K562 (cell line): ENCODE measurements around the gene ADPRHL1. TPM values are rescaled to one million over a fixed set of nuclear protein-coding genes. Genes with fewer than 3 reads are reported as not detected.

ENCODE experiments used
- ATAC-seq: fragments of 200-7000 bp; cut with Tn5 transposase; 3 replicates; pipeline ENCODE4 v1.9.1; 2020; ENCODE audit warnings: moderate library complexity
- BruUV-seq: library from RNA; stranded (reverse); fragments of 400-500 nt; replicated peaks from 2 replicates; lab custom pipeline; 2021; lab: Mats Ljungman, UMichigan
- CTCF ChIA-PET: fragments of 300-600 bp; formaldehyde crosslinking; extraction: SDS; loops from one replicate; lab custom pipeline; 2021; ENCODE audit warnings: low intra/inter-chr PET ratio; lab: Yijun Ruan, JAX
- POLR2A ChIA-PET: fragments of 300-600, 350-650 bp; sonication (Branson Sonifier 250); formaldehyde crosslinking; extraction: SDS; loops from one replicate; lab custom pipeline; 2021; ENCODE audit warnings: antibody characterized with exemption, inconsistent platforms; lab: Yijun Ruan, JAX
- DNase-seq, 4 experiments: peaks; one replicate each; pipeline versions ENCODE4 v3.0.0 to v3.0.0-alpha.2; 2011 to 2018; ENCODE audit warnings: low spot score in 3 of 4, mixed read lengths in 3 of 4; ENCODE audit errors: extremely low read depth in 1 of 4
- FAIRE-seq: peaks from 2 replicates; lab custom pipeline; 2011; peaks lifted over from hg19 to GRCh38; lab: Jason Lieb, UNC
- H2AFZ ChIP-seq: 2 replicates; pipeline ENCODE4 v1.6.0; 2011; ENCODE audit warnings: low read depth, low read length, control low read depth, inconsistent platforms
- H3K27ac ChIP-seq: fragments of 200-600 bp; 3 replicates; pipeline ENCODE4 v1.8.0; 2011; ENCODE audit warnings: low read depth, mild to moderate bottlenecking, control low read depth, inconsistent platforms, low read length, moderate library complexity, mixed read lengths; ENCODE audit errors: extremely low read depth
- H3K27me3 ChIP-seq, 2 experiments: fragments of 300-600 bp in 1 of 2; 2 replicates in 1 of 2; 3 replicates in 1 of 2; pipeline versions ENCODE4 v1.6.0 to v1.8.0; 2011; ENCODE audit warnings: inconsistent platforms in 2 of 2, low read length in 2 of 2, mild to moderate bottlenecking in 1 of 2, mixed read lengths in 1 of 2, moderate library complexity in 1 of 2; ENCODE audit not compliant: control insufficient read depth in 2 of 2, insufficient read depth in 2 of 2
- H3K36me3 ChIP-seq: fragments of 300-600 bp; 3 replicates; pipeline ENCODE4 v1.8.0; 2011; ENCODE audit warnings: mild to moderate bottlenecking, low read length, inconsistent platforms; ENCODE audit not compliant: control insufficient read depth, insufficient read depth
- H3K4me1 ChIP-seq, 2 experiments: fragments of 200-600 bp in 1 of 2; replicated peaks in 1 of 2; 2 replicates in 1 of 2; 3 replicates in 1 of 2; pipeline versions ENCODE4 v1.5.1 to v1.8.0; 2011; ENCODE audit warnings: inconsistent platforms in 2 of 2, low read length in 2 of 2, mild to moderate bottlenecking in 1 of 2, mixed read lengths in 1 of 2, moderate library complexity in 1 of 2; ENCODE audit not compliant: control insufficient read depth in 2 of 2, insufficient read depth in 2 of 2
- H3K4me2 ChIP-seq: 2 replicates; pipeline ENCODE4 v1.6.1; 2011; ENCODE audit warnings: low read length, control low read depth, inconsistent platforms, mixed read lengths; ENCODE audit not compliant: insufficient read depth
- H3K4me3 ChIP-seq: fragments of 200-600 bp; sonication (generic), shearing (Covaris generic); 2 replicates; pipeline ENCODE4 v1.5.1; 2016; ENCODE audit warnings: control low read depth, inconsistent platforms
- H3K79me2 ChIP-seq: fragments of 200-600 bp; 3 replicates; pipeline ENCODE4 v1.8.0; 2011; ENCODE audit warnings: low read length, inconsistent platforms; ENCODE audit not compliant: control insufficient read depth, insufficient read depth
- H3K9ac ChIP-seq, 2 experiments: 2 replicates each; pipeline versions ENCODE4 v1.6.0 to v1.6.1; 2011; ENCODE audit warnings: low read depth in 2 of 2, low read length in 2 of 2, control low read depth in 1 of 2, inconsistent platforms in 1 of 2, mild to moderate bottlenecking in 1 of 2, mixed read lengths in 1 of 2; ENCODE audit not compliant: insufficient read depth in 1 of 2
- H3K9me1 ChIP-seq: one replicate; pipeline ENCODE4 v1.6.0; 2011; ENCODE audit warnings: inconsistent platforms, mild to moderate bottlenecking, low read length, moderate library complexity; ENCODE audit not compliant: control insufficient read depth, insufficient read depth
- H3K9me3 ChIP-seq: replicated peaks from 2 replicates; pipeline ENCODE4 v1.5.1; 2011; ENCODE audit warnings: low read depth, low read length, inconsistent platforms; ENCODE audit not compliant: control insufficient read depth, insufficient read depth
- H4K20me1 ChIP-seq: replicated peaks from 2 replicates; pipeline ENCODE4 v1.6.1; 2011; ENCODE audit warnings: low read length, inconsistent platforms, mixed read lengths; ENCODE audit not compliant: control insufficient read depth, insufficient read depth
- COPS2 ChIP-seq: fragments of 450-650 bp; conservative IDR thresholded peaks from 2 replicates; pipeline ENCODE4 v1.6.1; 2016; ENCODE audit warnings: mild to moderate bottlenecking, moderate library complexity
- FOXM1 ChIP-seq, 2 experiments: fragments of 450-650 bp in 1 of 2; sonication (generic) in 1 of 2; formaldehyde crosslinking in 1 of 2; IDR thresholded peaks; 2 replicates each; pipeline versions ENCODE4 v1.6.1 to v1.9.0; 2017 to 2022; ENCODE audit warnings: low read depth in 2 of 2, mild to moderate bottlenecking in 2 of 2, missing genetic modification reagents in 1 of 2, moderate library complexity in 1 of 2
- NR0B1 ChIP-seq: fragments of 450-650 bp; IDR thresholded peaks from one replicate; pipeline ENCODE4 v1.6.1; 2018; ENCODE audit warnings: mild to moderate bottlenecking, moderate library complexity; ENCODE audit not compliant: partially characterized antibody
- POLR3G ChIP-seq: IDR thresholded peaks from 2 replicates; pipeline ENCODE4 v1.6.1; 2011; ENCODE audit not compliant: insufficient read length, insufficient replicate concordance; ENCODE audit errors: extremely low read depth
- RHOXF2B ChIP-seq: fragments of 250-450 bp; sonication (Bioruptor Pico); conservative IDR thresholded peaks from 2 replicates; pipeline ENCODE4 v1.5.1; 2021
- THRA ChIP-seq: fragments of 450-650 bp; IDR thresholded peaks from 2 replicates; pipeline ENCODE4 v1.6.1; 2017; ENCODE audit warnings: mild to moderate bottlenecking, moderate library complexity
- WGBS: fragments of 100-300 bp; shearing (Covaris generic); methylation state at CpG from one replicate; pipeline ENCODE4 v1.1.6; 2016; ENCODE audit warnings: low coverage, mixed read lengths; ENCODE audit not compliant: insufficient coverage; ENCODE audit errors: missing lambda C conversion rate; 5-methylcytosine and 5-hydroxymethylcytosine counted together
- in situ Hi-C: fragments of 300-500 bp; cut with MboI; formaldehyde crosslinking; loops from 4 replicates; pipeline ENCODE4 v1.15.0; 2018; ENCODE audit warnings: inconsistent platforms, mixed read lengths
- intact Hi-C: fragments of 100-400 bp; cut with micrococcal nuclease; formaldehyde crosslinking; loops from 2 replicates; pipeline ENCODE4 v1.14.2; 2022
- polyA plus RNA-seq, 8 experiments: library from polyadenylated mRNA; depleted of rRNA in 4 of 8; stranded (reverse) in 5 of 8; unstranded in 3 of 8; fragments of >200 nt; fragmentation: Nextera tagmentation in 2 of 8; fragmentation: Illumina TruSeq in 1 of 8; extraction: Ambion mirVana in 2 of 8; extraction: Trizol in 1 of 8; gene quantifications; 2 replicates each; pipeline versions ENCODE4 v1.2.1 to v1.2.3, GENCODE V29; 2011 to 2014; ENCODE audit warnings: inconsistent platforms in 1 of 8, missing spikeins in 1 of 8
- total RNA-seq, 7 experiments: library from RNA; depleted of rRNA in 6 of 7; stranded (reverse); fragments of >200 nt in 6 of 7; fragmentation: Illumina TruSeq in 2 of 7; extraction: Trizol in 2 of 7; gene quantifications; 2 replicates each; pipeline versions ENCODE4 v1.2.1 to v1.2.3, GENCODE V29; 2011 to 2021; ENCODE audit warnings: low replicate concordance in 1 of 7

ADPRHL1 gene
- total and polyA plus RNA-seq, 9 of the 15 experiments (the other 6 are each of a cell fraction or from before 2014, with no cell fraction given), result 0.06 to 0.76 (median 0.37) TPM; not detected in 1

GRCh38 chr13:113475280-113475679, 22.0 kb upstream of the ADPRHL1 start:
- intact Hi-C loops (no loop called here), in situ Hi-C loops (no loop called here)
- Histone ChIP-seq H3K9me1 (no peaks in the 10 kb centered on the region), H3K27ac (no peak overlapping the region), H2AFZ (no peak overlapping the region), H3K27me3 (no peaks in the 10 kb centered on the region), H3K4me3 (no peak overlapping the region), H4K20me1 (no peaks in the 10 kb centered on the region), H3K9ac (no peak overlapping the region), H3K4me1 (no peaks in the 10 kb centered on the region; a peak in 2 of 5 replicates), H3K9me3 (no peaks in the 10 kb centered on the region), H3K79me2 (no peaks in the 10 kb centered on the region), H3K4me2 (no peak overlapping the region), H3K36me3 (peaks cover 53% of the 10 kb centered on the region)
- CTCF ChIA-PET, result no interaction called here
- DNase-seq (no peak), ATAC-seq (no peak; the same call in 1 of the 3 replicates), FAIRE-seq (no peak)
- TF ChIP-seq RHOXF2B (CRISPR knock-in tag) (no peak), THRA (no peak), POLR3G (no peak), NR0B1 (no peak), FOXM1 (IDR thresholded peaks at IDR 0.05; ENCODE audit: low read depth) (no peak), FOXM1 (CRISPR knock-in tag; IDR thresholded peaks at IDR 0.05; ENCODE audit: low read depth) (no peak), COPS2 (no peak)
- POLR2A ChIA-PET, result interaction anchor here (1.2 kb wide), 1 partner anchor 15 kb away, joined by 3 read pairs; no protein-coding TSS in a partner anchor
- BruUV-seq, result no TSS peak
- WGBS, result 86% methylated on average over 8 of the region's 11 CpGs
